CD4-positive, alpha-beta T cell treated with Interleukin-17A for 4 hours (primary cell): Measurements from ENCODE around the gene DHRS4.
"Not testable (repeated sequence)": the region's sequence is repeated elsewhere in the genome, so short reads cannot be mapped to it uniquely, and the experiment has no call there.

Source experiments
- DNase-seq: peaks from one replicate; pipeline ENCODE4 v3.0.0-alpha.2; 2020; ENCODE audit warnings: mixed read lengths

DHRS4 gene

DNA sequence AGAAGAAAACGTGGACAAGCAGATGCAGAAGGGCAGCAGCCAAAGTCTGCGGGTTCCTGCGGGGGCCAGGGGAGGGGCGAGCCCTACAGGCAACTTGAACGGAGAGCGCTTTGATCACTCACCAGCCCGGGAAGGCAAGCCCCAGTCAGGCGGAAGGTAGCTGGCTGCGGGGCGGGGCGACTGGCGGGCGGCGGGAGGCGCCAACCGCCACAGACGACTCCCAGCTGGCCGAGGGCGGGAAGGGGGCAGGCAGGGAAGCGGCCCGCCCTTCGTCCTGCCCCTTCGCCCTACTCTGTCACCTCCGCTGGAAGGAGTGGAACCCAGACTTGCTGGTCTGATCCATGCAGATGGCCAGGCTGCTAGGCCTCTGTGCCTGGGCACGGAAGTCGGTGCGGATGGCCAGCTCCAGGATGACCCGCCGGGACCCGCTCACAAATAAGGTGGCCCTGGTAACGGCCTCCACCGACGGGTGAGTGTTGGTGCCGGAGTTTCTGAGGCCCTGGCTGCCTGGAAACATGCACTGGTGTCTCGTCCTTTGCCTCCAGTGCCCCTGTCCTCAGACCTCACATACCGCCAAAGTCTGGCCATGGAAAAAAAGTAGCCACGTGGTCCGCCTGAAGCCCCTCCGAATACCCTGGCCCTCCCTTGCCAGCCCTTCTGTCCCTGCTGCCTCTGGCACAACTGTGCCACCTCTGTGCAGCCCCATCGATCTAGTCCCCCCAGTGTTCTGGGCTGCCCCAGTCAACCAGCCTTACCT lies 35.2 kb downstream of the DHRS4 start, which contains the start of gene DHRS4L2:
Gene DHRS4L2, plus strand, starts transcription at position 323 of the 757 bp plus-strand sequence. Its CDS starts 19 bp downstream, at position 342.
- peak; percentile 87 for DNase-seq

- peak; percentile 5 for DNase-seq
These were observed 36.3 kb downstream of the DHRS4 start for GRCh38 chr14:23989734-23990445.

- not testable (repeated sequence) for DNase-seq
These were observed 37.4 kb downstream of the DHRS4 start for GRCh38 chr14:23990961-23991360.

GRCh38 chr14:23993042-23993441 lies 39.5 kb downstream of the DHRS4 start:
- DNase-seq = not testable (repeated sequence)

DNA sequence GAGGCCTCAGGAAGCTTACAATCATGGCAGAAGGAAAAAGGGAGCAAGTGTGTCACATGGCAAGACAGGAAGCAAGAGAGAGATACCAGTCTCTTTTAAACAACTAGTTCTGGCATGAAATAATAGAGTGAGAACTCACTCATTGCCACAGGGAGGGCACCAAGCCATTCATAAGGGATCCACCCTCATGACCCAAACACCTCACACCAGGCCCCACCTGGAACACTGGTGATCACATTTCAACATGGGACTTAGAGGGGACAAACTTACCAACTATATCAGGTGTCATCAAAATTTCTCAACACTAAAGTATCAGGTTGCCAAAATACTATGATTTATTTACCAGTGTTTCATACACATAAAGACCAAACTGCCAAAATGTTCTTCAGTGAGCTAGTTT lies 42.4 kb downstream of the DHRS4 start:
- not testable (repeated sequence) for DNase-seq

GRCh38 chr14:23996825-23997224 lies 43.3 kb downstream of the DHRS4 start:
- DNase-seq = not testable (repeated sequence)

- not testable (repeated sequence) for DNase-seq
These were observed 46.1 kb downstream of the DHRS4 start for GRCh38 chr14:23999640-24000039.

GRCh38 chr14:24001078-24001477 lies 47.5 kb downstream of the DHRS4 start:
- not testable (repeated sequence) for DNase-seq

DNA sequence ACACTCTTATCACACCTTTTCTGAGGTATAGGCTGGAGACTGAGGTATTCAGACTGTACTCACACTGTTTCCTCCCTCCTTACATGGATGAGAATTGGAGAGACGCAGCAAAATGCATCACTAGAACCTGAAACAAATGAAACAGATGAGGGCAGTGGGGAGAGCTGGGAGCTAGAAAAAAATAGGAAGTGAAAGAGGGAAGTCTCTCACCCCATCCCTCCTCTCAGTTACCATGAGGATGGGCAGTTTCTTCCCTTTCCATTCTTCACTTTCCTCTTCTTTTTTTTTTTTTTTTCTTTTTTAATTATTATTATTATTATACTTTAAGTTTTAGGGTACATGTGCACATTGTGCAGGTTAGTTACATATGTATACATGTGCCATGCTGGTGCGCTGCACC lies 48.1 kb downstream of the DHRS4 start:
- not testable (repeated sequence) for DNase-seq

DNA sequence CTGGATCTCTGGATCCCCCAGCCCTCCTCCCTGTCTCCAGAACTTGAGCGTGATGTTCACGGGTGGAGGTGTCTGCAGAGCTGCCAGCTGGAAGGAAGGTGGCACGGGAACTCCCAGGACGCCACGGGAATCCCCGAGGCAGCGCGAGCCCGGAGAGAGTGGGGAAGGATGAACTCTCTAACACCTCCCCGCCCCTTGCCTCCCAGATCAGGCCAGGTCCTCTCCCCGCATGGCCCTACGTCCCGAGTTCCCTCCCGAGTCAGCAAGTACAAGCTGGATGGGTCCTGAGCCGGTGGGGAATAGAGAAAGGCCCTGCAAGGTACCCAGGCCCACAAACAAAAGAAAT lies 52.9 kb downstream of the DHRS4 start:
- not testable (repeated sequence) for DNase-seq

- DNase-seq = peak; percentile 81
These were observed 53.5 kb downstream of the DHRS4 start for GRCh38 chr14:24006817-24007652.

- no peak for DNase-seq
These were observed 57.5 kb downstream of the DHRS4 start for GRCh38 chr14:24011051-24011450.

DNA sequence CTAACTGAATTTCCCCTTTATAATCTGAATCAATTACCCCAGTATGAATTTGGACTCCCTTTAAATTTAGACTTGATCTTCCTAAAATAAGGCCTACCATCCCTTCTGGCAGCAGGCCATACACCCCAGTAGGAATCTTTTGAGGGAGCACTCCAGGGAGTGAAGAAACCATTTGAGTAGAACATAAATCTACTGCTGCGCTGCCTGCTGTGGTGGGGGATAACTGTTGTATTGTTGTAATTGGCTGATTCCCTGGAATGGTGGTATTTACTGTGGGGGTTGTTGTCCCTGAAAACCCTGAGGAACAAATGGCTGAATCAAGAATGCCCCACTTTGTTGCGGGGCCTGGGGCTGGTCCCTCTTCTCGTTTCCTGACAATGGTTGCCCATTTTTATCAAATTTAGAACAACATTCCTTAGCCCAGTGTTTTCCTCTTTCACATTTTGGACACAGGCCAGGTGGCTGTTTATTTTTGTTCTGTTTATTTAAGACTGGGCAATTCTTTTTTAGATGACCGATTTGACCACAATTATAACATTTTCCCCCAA lies 59.2 kb downstream of the DHRS4 start:
- not testable (repeated sequence) for DNase-seq

DNA sequence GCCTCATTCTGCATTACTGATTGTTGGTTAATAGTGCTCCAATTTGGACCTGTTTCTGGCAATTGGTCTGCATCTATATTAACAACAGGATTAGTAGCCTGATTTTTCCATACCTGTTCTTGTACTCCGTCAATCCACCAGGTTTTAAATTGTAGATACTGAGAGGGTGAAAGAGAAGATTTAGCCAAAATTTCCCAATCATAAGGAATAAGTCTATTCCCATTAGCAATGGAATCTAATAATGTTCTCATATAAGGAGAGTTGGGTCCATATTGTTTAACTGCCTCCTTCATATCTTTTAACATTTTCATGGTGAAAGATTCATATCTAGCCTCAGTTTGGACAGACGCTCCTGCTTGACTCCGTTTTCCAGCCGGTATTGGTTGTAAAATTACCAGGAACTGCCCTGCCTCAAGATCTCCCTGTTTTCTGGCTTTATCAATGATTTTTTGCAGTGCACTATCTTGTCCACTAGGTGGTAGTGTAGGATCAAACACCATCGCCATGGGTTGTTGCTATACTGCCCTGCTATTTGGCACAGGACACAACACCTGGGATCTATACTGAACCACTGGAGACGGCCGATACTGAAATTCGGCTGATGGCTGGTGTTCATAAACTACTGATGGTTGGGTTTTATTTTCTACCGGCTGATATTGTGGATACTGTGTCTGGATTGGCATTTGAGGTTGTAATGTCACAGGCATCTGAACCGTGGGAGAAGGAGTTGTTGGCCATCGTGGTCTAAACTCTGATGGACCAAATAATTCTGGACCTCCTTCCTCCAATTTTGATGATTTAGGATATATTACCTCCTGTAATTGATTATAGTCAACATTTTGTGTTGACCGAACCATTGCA lies 60.3 kb downstream of the DHRS4 start:
- DNase-seq = peak; percentile 54

- DNase-seq = not testable (repeated sequence)
These were observed 62.2 kb downstream of the DHRS4 start for GRCh38 chr14:24015745-24016144.
